Loucy (cell line): ENCODE results near the gene NEFH.

Experiments used
- CTCF ChIP-seq: fragments of 200-600 bp; sonication (generic); conservative IDR thresholded peaks from 2 replicates; pipeline ENCODE4 v1.5.1; 2014; ENCODE audit warnings: mild to moderate bottlenecking, antibody characterized with exemption, low read length
- EZH2phosphoT487 ChIP-seq: fragments of 200-600 bp; IDR thresholded peaks from 2 replicates; pipeline ENCODE4 v1.6.1; 2018; ENCODE audit warnings: antibody characterized with exemption, mild to moderate bottlenecking, moderate library complexity, borderline replicate concordance

GRCh38 chr22:29517215-29517908 lies 37.3 kb downstream of the NEFH start:
- TF ChIP-seq EZH2phosphoT487 (no peak), CTCF (no peak)
